DMS79 treated with DMSO at 0.1 percent for 48 hours (cell line): ENCODE data around the gene GORASP1.

Experiments
- DNase-seq: peaks from one replicate; lab custom pipeline; 2025; lab: John Stamatoyannopoulos, UW

Gene GORASP1

GRCh38 chr3:39141171-39141995 lies 34.0 kb upstream of the GORASP1 start:
- peak; percentile 17 for DNase-seq

GRCh38 chr3:39140341-39140971 lies 33.0 kb upstream of the GORASP1 start:
- no peak for DNase-seq

DNA sequence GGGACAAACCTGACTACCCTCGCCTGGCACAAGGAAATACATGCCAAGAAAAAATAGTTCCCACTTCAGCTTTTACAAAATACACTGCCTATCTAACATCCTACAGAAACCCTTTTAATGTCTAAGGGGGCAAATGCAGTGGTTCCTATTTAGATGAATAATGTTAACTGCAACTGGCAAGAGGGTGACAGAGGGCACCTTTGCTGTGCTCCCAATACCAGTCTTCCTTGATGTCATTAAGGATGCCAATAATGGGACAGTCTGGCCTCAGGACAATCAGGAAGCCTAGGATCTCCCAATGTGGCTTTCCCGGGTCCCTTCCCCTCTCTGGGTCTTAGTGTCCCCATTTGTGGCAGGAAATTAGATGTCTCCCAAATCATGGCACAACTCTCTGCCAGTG lies 32.0 kb upstream of the GORASP1 start:
- peak; percentile 30 for DNase-seq

GRCh38 chr3:39138804-39139415 lies 31.5 kb upstream of the GORASP1 start:
- DNase-seq, result peak; percentile 30

GRCh38 chr3:39137991-39138803 lies 30.8 kb upstream of the GORASP1 start:
- no peak for DNase-seq

GRCh38 chr3:39137435-39137936 lies 30.1 kb upstream of the GORASP1 start:
- no peak for DNase-seq

DNA sequence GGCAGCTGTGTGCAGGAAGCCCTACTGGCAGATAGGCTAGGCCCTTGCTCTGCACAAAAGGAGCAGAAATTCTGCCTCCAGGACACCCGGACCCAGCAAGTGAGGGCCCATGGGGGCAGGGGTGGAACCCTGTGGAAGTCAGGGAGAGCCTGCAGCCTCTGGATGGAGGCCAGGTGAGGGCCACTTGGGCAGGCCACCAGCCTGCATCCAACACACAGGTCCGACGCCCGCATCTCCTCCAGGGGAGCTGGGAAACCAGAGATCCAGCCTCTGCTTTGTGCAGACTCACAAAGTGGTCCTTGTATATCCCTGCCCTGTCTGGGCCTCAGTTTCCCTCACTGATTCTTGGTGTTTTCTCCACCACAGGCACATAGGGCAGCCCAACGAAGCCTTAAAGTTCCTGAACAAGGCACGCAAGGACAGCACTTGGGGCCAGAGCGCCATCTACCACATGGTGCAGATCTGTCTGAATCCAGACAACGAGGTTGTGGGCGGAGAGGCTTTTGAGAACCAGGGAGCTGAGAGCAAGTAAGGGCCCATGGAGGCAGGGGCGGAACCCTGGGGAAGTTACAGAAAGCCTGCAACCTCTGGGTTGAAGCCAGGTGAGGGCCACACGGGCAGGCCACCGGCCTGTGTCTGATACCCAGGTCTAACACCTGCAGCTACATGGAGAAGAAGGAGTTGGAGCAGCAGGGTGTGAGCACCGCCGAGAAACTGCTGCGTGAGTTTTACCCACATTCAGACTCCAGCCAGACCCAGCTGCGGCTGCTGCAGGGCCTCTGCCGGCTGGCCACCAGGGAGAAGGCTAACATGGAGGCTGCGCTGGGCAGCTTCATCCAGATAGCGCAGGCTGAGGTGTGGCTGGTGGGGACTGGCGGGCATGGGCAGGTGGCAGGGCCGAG lies 29.4 kb upstream of the GORASP1 start:
- no peak for DNase-seq

DNA sequence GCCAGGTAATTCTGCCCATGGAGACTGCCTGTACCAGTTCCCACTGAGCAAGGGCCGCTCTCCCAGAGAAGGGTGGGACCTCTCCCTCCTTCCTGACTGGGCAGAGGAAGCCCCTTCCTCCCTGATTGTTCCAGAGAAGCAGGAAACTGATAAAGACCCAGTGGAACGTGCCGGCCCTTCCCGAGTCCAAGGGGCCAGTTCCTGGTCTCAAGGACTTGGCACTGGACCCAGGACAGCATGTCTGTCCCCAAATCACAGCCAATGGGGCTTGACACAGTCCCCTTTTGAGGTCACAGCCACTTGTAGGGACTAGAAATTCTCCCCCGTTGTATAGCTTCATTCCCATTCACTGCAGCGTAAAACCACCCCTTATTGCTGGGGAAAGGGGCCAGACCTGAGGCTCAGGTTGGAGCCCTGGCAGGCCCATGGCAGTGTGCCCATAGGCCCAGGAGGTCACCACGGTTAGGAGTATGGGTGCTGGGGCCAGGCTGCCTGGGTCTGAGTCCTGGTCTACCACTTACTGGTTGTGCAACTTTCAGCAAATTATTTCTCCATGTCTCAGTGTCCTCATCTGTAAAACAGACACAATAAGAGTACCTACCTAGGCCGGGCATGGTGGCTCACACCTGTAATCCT lies 27.9 kb upstream of the GORASP1 start:
- no peak for DNase-seq

DNA sequence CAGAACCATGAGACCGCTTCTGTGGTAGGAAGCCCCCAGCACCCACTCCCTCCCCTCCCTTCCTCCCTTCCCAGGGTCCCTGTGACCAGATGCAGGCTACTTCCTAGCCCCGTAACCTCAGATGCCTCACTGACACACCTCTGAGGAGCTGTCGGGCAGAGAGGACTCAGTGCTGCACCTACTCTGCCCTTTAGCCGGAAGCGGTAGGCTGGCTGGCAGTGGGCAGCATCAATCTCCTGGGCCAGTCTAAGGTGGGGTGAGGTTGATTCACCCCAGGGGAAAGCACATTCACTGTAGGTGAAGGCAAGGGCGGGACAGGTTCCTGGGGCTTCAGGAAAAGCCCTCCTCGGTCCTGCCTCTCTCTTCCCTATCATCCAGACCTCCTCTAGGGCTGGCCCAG lies 26.9 kb upstream of the GORASP1 start:
- DNase-seq, result no peak

DNA sequence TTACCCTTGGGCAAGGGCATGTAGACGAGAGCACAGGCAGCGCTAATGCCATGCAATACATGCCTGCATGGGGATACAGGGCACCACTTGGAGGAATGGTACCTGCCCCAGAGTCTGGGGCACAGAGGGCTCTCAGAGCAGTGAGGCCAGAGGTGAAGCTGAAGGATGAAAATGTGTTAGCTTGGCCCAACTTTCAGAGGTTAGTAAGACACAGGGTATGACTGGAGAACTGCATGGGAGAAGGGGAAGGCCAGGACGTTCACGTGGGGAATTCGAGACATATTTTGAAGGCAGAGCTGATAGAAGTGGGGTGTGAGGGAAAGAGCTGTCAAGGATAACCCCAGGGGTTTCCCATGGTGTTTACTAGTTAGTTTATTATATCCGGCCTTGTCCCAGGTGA lies 26.4 kb upstream of the GORASP1 start:
- DNase-seq, result no peak

GRCh38 chr3:39133093-39133490 lies 25.7 kb upstream of the GORASP1 start:
- no peak for DNase-seq

DNA sequence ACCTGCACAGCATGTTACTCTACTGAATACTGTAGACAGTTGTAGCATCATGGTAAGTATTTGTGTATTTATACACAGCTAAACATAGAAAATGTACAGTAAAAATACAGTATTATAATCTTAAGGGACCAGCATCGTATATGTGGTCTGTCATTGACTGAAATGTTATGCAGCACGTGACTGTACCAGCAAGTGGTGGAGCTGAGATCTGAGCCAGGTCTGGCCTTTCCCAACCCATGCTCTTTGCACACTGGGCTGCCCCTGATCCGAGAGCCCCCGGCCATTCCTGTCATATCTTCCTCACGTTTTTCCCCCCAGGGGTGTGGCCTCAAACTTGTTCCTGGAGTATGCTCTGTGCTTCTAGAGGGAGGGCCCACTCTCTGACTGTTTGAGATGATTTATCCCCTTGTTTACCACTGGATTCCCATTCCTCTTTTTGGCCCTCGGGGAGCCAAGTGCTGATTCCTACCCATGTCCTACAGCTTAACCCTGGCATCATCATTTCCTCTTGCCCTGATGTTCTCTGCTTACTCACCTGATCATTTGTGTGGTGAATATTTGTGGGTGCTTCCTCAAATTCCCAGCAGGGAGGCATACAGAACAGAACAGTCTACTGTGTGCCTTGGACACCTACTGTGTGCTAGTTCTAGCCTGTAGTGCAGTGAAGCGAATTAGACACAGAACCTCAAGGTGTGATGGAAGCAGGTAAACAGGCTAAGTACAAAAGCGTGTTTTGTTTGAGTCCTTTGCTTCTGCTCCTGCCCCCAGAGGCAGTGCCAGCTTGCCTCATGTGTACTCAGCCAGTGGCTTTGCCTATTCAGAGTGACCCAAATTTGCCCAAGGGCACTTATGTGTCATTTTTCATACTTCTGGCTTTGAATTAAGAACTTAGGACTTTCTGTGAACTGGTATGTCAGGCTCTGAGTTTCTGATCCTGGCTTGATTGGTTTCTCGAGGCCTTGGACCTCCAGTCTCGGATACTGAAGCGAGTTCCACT lies 25.0 kb upstream of the GORASP1 start:
- no peak for DNase-seq

DNA sequence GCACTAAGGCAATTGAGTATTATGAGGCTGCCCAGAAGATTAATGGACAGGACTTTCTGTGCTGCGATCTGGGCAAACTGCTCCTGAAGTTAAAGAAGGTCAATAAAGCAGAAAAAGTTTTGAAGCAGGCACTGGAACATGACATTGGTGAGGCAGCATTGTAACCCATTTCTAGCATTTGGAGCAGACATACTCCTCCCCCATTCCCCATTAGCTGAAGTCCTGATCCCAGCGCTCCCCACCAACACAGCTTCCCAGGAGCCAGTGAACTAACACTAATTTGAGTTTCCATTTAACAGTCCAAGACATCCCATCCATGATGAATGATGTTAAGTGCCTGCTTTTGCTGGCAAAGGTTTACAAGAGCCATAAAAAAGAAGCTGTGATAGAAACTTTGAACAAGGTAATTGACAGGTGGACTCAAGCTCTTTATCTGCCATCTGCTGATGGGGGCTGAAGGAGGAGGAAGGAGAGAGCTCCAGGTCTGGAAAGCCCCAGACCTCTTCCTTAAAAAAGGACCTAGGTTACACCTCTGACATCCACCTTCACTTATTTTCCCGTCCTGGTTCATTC lies 23.4 kb upstream of the GORASP1 start:
- DNase-seq, result no peak

DNA sequence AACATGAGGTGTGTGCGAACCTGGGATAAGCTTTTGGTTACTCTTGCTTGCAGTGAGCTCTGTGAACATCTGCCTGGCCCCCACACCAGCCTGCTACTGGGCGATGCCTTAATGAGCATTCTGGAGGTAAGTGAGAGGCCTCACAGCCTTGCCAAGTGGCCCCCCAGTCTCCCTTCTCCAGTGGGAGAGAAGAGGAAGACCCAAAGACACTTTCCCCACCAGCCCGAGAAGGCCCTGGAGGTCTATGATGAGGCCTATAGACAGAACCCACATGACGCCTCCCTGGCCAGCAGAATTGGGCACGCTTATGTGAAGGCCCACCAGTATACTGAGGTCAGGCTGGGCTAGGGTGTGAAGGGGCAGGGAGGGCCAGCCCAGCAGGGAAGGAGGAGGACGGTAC lies 22.6 kb upstream of the GORASP1 start:
- no peak for DNase-seq

- DNase-seq, result no peak
Observed at GRCh38 chr3:39128951-39129350, 21.5 kb upstream of the GORASP1 start.

DNA sequence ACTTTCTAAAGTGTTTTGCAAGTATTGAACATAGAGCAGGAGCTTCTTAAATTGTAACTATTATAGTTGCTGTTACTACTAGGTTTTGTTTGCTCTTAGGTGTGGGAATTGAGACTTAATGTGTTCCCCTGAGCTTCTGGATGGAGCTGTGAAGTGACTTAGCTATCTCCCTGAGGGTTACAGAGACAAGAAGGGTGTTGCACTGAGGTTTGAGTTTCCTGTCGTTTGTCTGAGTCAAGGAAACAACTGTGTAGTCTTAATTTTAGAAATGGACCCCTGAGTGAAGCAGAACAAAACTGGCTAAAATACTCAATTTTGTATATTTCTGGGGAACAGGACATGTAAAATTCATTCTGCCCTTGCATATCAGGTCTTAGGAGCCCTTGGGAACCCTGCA lies 20.5 kb upstream of the GORASP1 start:
- DNase-seq, result no peak

DNA sequence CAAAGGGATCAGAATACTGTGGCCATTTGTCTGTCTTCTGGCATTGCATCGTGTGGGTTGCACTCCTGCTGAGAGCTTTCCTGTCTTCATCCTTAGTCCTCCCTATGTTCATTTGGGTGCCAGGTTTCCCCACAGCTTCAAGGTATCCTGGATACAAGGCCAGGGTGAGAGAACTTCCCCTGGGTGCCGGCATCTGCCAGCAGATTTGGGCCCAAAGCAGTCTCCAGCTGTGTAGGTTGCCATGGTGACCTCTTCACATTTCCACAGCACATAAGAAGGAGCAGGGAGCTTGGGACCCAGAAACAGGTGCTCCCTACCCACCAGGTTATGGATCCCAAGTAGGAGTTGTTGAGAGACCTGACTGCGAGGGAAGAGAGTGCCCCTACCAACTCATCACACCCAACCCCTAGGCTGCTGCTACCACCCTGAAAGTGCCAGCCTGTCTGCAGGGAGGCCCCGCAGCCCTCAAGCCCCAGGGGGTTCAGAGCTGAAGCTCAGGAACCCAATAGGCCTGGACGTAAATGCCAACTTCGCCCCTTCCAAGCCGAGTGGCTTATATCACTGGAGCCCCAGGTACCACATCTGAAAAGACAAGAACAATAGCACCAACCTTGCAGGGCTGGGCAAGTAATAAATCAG lies 20.0 kb upstream of the GORASP1 start:
- no peak for DNase-seq

DNA sequence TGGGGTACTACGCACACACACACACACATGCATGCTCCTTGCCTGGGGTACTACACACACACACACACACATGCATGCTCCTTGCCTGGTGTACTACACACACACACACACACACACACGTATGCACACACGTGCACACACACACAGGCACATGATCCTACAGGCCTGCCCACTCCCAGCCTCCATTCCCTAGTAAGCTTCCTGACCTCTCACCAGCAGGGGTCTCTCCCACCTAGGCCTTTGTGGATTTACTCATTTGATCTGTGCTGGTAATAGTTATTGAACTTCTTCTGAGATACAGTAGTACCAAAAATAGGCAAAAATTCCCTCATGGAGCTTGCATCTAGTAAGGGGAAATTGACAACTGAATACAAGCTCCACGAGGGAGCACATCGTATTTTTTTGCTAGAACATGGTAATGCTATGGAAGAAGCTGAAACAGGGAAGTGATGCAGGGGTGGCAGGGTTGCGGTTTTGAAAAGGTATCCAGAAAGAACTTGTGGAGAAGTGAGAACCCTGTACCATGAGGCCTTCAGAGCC lies 19.2 kb upstream of the GORASP1 start:
- no peak for DNase-seq
